HEK293T (cell line): ENCODE measurements around the gene MAP4K1.

Source experiments
- ARNT ChIP-seq: fragments of 450-650 bp; IDR thresholded peaks from 2 replicates; pipeline ENCODE4 v1.6.1; 2017; ENCODE audit warnings: mild to moderate bottlenecking
- BHLHE40 ChIP-seq: fragments of 450-650 bp; IDR thresholded peaks from 2 replicates; pipeline ENCODE4 v1.6.1; 2016; ENCODE audit warnings: mild to moderate bottlenecking, moderate library complexity, borderline replicate concordance
- CTBP1 ChIP-seq: fragments of 450-650 bp; IDR thresholded peaks from 2 replicates; pipeline ENCODE4 v1.6.1; 2016; ENCODE audit warnings: borderline replicate concordance
- ELF4 ChIP-seq: fragments of 450-650 bp; IDR thresholded peaks from 2 replicates; pipeline ENCODE4 v1.6.1; 2017; ENCODE audit warnings: antibody characterized with exemption
- FOXA1 ChIP-seq: fragments of 450-650 bp; IDR thresholded peaks from 2 replicates; pipeline ENCODE4 v1.6.1; 2016; ENCODE audit warnings: mild to moderate bottlenecking
- FOXK2 ChIP-seq: fragments of 450-650 bp; IDR thresholded peaks from 2 replicates; pipeline ENCODE4 v1.6.1; 2016; ENCODE audit warnings: mild to moderate bottlenecking
- L3MBTL2 ChIP-seq: fragments of 450-650 bp; conservative IDR thresholded peaks from 2 replicates; pipeline ENCODE4 v1.6.1; 2016; ENCODE audit warnings: mild to moderate bottlenecking
- NFRKB ChIP-seq: fragments of 450-650 bp; IDR thresholded peaks from 2 replicates; pipeline ENCODE4 v1.6.1; 2016; ENCODE audit warnings: mild to moderate bottlenecking, moderate library complexity
- TF ChIP-seq, protein P1 (sequence below): fragments of 450-650 bp; IDR thresholded peaks from 2 replicates; pipeline ENCODE4 v1.6.1; 2016

DNA sequence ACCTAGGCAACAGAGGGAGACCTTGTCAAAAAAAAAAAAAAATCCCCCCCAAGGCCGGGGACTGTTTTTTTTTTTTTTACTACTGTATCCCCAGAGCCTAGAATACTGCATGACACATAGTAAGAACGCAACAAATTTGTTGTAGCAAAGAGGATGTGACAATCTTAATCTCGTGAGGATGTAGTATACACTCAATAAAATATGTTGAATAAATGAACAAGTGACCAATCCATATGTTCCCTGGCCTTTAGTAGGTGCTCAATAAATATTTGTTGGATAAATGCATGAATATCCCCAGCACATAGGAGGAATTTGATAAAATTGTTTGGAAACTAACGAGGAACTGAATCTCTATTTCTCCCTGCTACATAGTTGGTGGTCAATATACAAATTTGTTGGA is 75.7 kb downstream of the MAP4K1 start:
- no peak for TF ChIP-seq L3MBTL2
- TF ChIP-seq ARNT = no peak
- no peak for TF ChIP-seq ELF4
- no peak for TF ChIP-seq NFRKB
- TF ChIP-seq BHLHE40 = no peak
- TF ChIP-seq CTBP1 = no peak
- TF ChIP-seq FOXA1 = no peak
- no peak for TF ChIP-seq FOXK2
- TF ChIP-seq, protein P1, sequence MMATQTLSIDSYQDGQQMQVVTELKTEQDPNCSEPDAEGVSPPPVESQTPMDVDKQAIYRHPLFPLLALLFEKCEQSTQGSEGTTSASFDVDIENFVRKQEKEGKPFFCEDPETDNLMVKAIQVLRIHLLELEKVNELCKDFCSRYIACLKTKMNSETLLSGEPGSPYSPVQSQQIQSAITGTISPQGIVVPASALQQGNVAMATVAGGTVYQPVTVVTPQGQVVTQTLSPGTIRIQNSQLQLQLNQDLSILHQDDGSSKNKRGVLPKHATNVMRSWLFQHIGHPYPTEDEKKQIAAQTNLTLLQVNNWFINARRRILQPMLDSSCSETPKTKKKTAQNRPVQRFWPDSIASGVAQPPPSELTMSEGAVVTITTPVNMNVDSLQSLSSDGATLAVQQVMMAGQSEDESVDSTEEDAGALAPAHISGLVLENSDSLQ = no peak
